ENCODE results near the gene KRT74. TPM values are rescaled to one million over a fixed set of nuclear protein-coding genes. Genes with fewer than 3 reads are reported as not detected.

Gene KRT74
- total RNA-seq, 1 experiment from 2014 or later, result not detected

DNA sequence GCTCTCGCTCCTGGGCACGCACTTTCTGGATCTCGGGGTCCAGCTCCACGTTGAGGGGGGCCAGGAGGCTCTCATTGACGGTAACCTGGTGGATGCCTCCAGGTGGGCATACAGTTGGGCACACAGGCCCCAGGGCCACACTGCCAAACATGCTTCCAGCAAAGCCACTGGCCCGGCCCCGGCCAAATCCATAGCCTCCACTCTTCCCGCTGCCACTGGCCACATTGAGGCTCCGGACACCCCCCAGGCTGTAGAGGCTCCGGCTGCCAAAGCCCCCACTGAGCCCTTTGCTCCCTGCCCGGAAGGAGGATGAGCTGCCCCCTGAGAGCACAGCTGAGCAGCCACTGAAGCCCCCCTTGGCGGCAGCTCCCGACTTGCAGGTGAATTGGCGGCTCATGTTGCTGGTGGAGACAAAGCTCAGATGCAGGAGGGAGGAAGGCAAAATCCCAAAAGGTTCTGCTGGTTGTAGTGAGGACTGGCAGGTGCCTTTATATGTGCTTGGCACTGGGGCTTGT lies 20.9 kb downstream of the KRT74 start, which contains the start of gene KRT71:
KRT71 (minus strand) TSS at position 465 of the 515 bp plus-strand sequence; CDS start at position 397, 68 bp downstream.
- ChIA-PET CTCF (no interaction called here), POLR2A (ENCODE audit: unreplicated experiment) (no interaction called here)
- ATAC-seq (no peak), DNase-seq (no peak)
- intact Hi-C loops (cut with micrococcal nuclease), result no loop called here
- Histone ChIP-seq H3K4me1 (ENCODE audit: insufficient read depth, low read length) (no peaks in the 10 kb centered on the region), H3K9me3 (ENCODE audit: low read length) (no peaks in the 10 kb centered on the region), H2AFZ (ENCODE audit: low read length) (no peak within 1 kb of the TSS), H3F3A (ENCODE audit: low read length, unreplicated experiment) (no peaks in the 10 kb centered on the region), H3K27ac (ENCODE audit: low read length) (no peak within 1 kb of the TSS), H3K9me2 (replicated peaks; ENCODE audit: low read length) (no peaks in the 10 kb centered on the region), H3K4me3 (ENCODE audit: low read length) (no peak within 1 kb of the TSS), H3K36me3 (ENCODE audit: low read depth, low read length) (no peaks in the 10 kb centered on the region), H3K4me2 (ENCODE audit: low read length) (no peak within 1 kb of the TSS), H3K79me2 (ENCODE audit: low read length) (no peaks in the 10 kb centered on the region), H3K9ac (ENCODE audit: low read length) (no peak within 1 kb of the TSS), H4K20me1 (ENCODE audit: low read length) (no peaks in the 10 kb centered on the region), H3K27me3 (ENCODE audit: low read length) (peaks cover 48% of the 10 kb centered on the region)
- BruUV-seq (replicated peaks), result no TSS peak
- TF ChIP-seq CTCF (conservative IDR thresholded peaks at IDR 0.05; ENCODE audit: low read depth, low read length) (no peak), EZH2phosphoT487 (IDR thresholded peaks at IDR 0.05; ENCODE audit: borderline replicate concordance, low read length) (no peak), EZH2 (IDR thresholded peaks at IDR 0.05; ENCODE audit: low read length, unreplicated experiment) (no peak)

DNA sequence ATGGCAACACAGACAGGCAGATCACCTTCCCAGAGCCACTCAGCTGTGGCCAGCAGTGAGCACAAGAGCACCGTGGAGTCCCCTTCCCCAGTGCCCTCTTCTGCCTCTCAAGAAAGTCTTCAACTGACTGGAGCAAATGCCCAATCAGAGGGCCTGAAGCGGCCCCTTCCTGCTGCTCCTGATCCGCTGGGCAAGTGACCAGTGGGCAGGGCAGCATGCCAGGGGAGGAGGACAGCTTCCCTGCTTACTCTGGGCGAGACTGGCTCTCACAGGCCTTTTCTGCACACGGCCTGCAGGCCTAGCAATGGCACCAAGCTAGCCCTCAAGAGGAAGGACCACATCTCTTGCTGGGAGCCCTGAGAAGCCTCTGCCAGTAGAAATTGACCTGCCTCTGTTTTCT lies 21.6 kb downstream of the KRT74 start:
- H3K27me3 ChIP-seq (ENCODE audit: low read length), result peaks cover 45% of the 10 kb centered on the region
- no peak for DNase-seq
- no peak overlapping the region for H3K4me3 ChIP-seq (ENCODE audit: low read length)
- H3K27ac ChIP-seq (ENCODE audit: low read length), result no peak overlapping the region
- TF ChIP-seq EZH2 (IDR thresholded peaks at IDR 0.05; ENCODE audit: low read length, unreplicated experiment), result no peak
- no peak for TF ChIP-seq CTCF (conservative IDR thresholded peaks at IDR 0.05; ENCODE audit: low read depth, low read length)
- no peak for TF ChIP-seq EZH2phosphoT487 (IDR thresholded peaks at IDR 0.05; ENCODE audit: borderline replicate concordance, low read length)
- H2AFZ ChIP-seq (ENCODE audit: low read length), result no peak overlapping the region
- intact Hi-C loops (cut with micrococcal nuclease), result no loop called here
- H4K20me1 ChIP-seq (ENCODE audit: low read length), result no peaks in the 10 kb centered on the region
- H3K9me2 ChIP-seq (replicated peaks; ENCODE audit: low read length), result no peaks in the 10 kb centered on the region
- H3K9me3 ChIP-seq (ENCODE audit: low read length), result no peaks in the 10 kb centered on the region
- H3K79me2 ChIP-seq (ENCODE audit: low read length), result no peaks in the 10 kb centered on the region
- H3F3A ChIP-seq (ENCODE audit: low read length, unreplicated experiment), result no peaks in the 10 kb centered on the region
- no peaks in the 10 kb centered on the region for H3K4me1 ChIP-seq (ENCODE audit: insufficient read depth, low read length)
- no peak for ATAC-seq
- H3K9ac ChIP-seq (ENCODE audit: low read length), result no peak overlapping the region
- H3K4me2 ChIP-seq (ENCODE audit: low read length), result no peak overlapping the region
- CTCF ChIA-PET, result no interaction called here
- BruUV-seq (replicated peaks), result no TSS peak
- no peaks in the 10 kb centered on the region for H3K36me3 ChIP-seq (ENCODE audit: low read depth, low read length)
- POLR2A ChIA-PET (ENCODE audit: unreplicated experiment), result no interaction called here

DNA sequence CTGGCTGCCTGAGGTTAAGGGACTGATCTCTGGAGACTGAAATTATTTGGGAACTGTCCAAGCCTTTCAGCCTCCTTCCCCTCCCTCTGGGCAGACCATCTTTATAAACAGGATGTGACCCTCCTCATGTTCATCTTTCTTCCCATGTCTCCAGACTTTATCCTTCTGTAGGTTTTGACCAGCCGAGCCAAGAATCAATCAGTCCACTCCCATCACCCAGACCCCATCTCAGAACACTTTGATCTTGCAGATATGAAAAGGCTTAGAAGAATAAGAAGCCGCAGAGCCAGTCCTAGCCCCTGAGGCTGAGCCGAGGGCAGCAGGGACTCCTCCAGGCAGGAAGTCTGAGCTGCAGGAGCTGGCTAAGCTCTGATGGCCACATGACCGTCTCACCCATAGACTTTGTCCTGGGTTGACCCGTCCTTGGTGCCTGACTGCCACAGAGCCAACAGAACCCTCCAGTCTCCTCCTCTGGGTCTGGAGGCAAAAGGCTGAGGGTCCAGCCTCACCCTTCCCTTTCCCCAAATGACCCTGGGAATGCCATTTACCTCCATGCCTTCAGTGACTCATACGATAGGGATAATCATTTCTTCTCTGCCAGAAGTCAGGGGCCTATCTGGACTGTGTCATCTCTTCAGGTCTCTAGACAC lies 22.3 kb downstream of the KRT74 start:
- BruUV-seq (replicated peaks), result no TSS peak
- no peaks in the 10 kb centered on the region for H3K36me3 ChIP-seq (ENCODE audit: low read depth, low read length)
- no peak for ATAC-seq
- no peak overlapping the region for H3K9ac ChIP-seq (ENCODE audit: low read length)
- H3K9me2 ChIP-seq (replicated peaks; ENCODE audit: low read length), result no peaks in the 10 kb centered on the region
- no peaks in the 10 kb centered on the region for H4K20me1 ChIP-seq (ENCODE audit: low read length)
- H3K27me3 ChIP-seq (ENCODE audit: low read length), result peaks cover 43% of the 10 kb centered on the region
- intact Hi-C loops (cut with micrococcal nuclease), result no loop called here
- no peak overlapping the region for H3K27ac ChIP-seq (ENCODE audit: low read length)
- no peak for TF ChIP-seq EZH2 (IDR thresholded peaks at IDR 0.05; ENCODE audit: low read length, unreplicated experiment)
- no peak for TF ChIP-seq CTCF (conservative IDR thresholded peaks at IDR 0.05; ENCODE audit: low read depth, low read length)
- no peak for TF ChIP-seq EZH2phosphoT487 (IDR thresholded peaks at IDR 0.05; ENCODE audit: borderline replicate concordance, low read length)
- POLR2A ChIA-PET (ENCODE audit: unreplicated experiment), result no interaction called here
- H2AFZ ChIP-seq (ENCODE audit: low read length), result no peak overlapping the region
- no peaks in the 10 kb centered on the region for H3F3A ChIP-seq (ENCODE audit: low read length, unreplicated experiment)
- H3K9me3 ChIP-seq (ENCODE audit: low read length), result no peaks in the 10 kb centered on the region
- no peak overlapping the region for H3K4me3 ChIP-seq (ENCODE audit: low read length)
- H3K79me2 ChIP-seq (ENCODE audit: low read length), result no peaks in the 10 kb centered on the region
- CTCF ChIA-PET, result no interaction called here
- H3K4me1 ChIP-seq (ENCODE audit: insufficient read depth, low read length), result no peaks in the 10 kb centered on the region
- no peak for DNase-seq
- H3K4me2 ChIP-seq (ENCODE audit: low read length), result no peak overlapping the region

Data from PC-3 (cell line).